HUDEP-2 (cell line): ENCODE results near the gene SARS2.
"Not testable (repeated sequence)": the region's sequence is repeated elsewhere in the genome, so short reads cannot be mapped to it uniquely, and the experiment has no call there.

ENCODE experiments used
- DNase-seq, 76 experiments: peaks; one replicate each; lab custom pipeline; 2025; ENCODE audit not compliant: unreplicated experiment in 76 of 76; lab: John Stamatoyannopoulos, UW

SARS2 gene

GRCh38 chr19:38898788-38899446, 31.6 kb downstream of the SARS2 start:
- DNase-seq: no peak

GRCh38 chr19:38894968-38895367, 35.6 kb downstream of the SARS2 start:
- DNase-seq: no peak

GRCh38 chr19:38893341-38893771, 37.2 kb downstream of the SARS2 start:
- DNase-seq: no peak

- DNase-seq: no peak
Measured at GRCh38 chr19:38892841-38893240, 37.7 kb downstream of the SARS2 start.

GRCh38 chr19:38891771-38892170, 38.8 kb downstream of the SARS2 start:
- no peak for DNase-seq

GRCh38 chr19:38890686-38891085, 39.9 kb downstream of the SARS2 start:
- no peak for DNase-seq

GRCh38 chr19:38889803-38890202, 40.8 kb downstream of the SARS2 start:
- DNase-seq: no peak

GRCh38 chr19:38888876-38889275, 41.7 kb downstream of the SARS2 start:
- DNase-seq: no peak

GRCh38 chr19:38884691-38885090, 45.9 kb downstream of the SARS2 start:
- not testable (repeated sequence) for DNase-seq

- no peak for DNase-seq
Measured at GRCh38 chr19:38883286-38883685, 47.3 kb downstream of the SARS2 start.

- DNase-seq: no peak
Measured at GRCh38 chr19:38880882-38881609, 49.5 kb downstream of the SARS2 start.

- DNase-seq: no peak
Measured at GRCh38 chr19:38880076-38880881, 50.3 kb downstream of the SARS2 start.

- DNase-seq: no peak
Measured at GRCh38 chr19:38879400-38879751, 51.2 kb downstream of the SARS2 start.

GRCh38 chr19:38878575-38879399, 51.8 kb downstream of the SARS2 start:
- peak in 3 of 76 experiments; percentile 11 to 49 (median 32) for DNase-seq

GRCh38 chr19:38877781-38878574, 52.6 kb downstream of the SARS2 start, which contains the start of gene RINL:
TSS of gene RINL (minus strand) at chr19:38878275. CDS start at chr19:38876742, 1,533 bp downstream.
- peak in 32 of 76 experiments; percentile 13 to 65 (median 40) for DNase-seq

- DNase-seq: no peak
Measured at GRCh38 chr19:38875656-38876395, 54.7 kb downstream of the SARS2 start.

GRCh38 chr19:38873400-38873799, 57.2 kb downstream of the SARS2 start:
- not testable (repeated sequence) for DNase-seq

GRCh38 chr19:38870612-38871011, 60.0 kb downstream of the SARS2 start:
- no peak for DNase-seq
